Activated CD4-positive, CD25-positive, alpha-beta regulatory T cell treated with anti-CD3 and anti-CD28 coated beads, Interleukin-2, amount 50 U/mL, for 24 hours (primary cell): Measurements from ENCODE around the gene MEFV.
"Not testable (repeated sequence)": the region's sequence is repeated elsewhere in the genome, so short reads cannot be mapped to it uniquely, and the experiment has no call there.

ENCODE experiments used
- ATAC-seq, 2 donors: fragments of 150-1000 bp; cut with Tn5 transposase; one replicate each; pipeline ENCODE4 v1.10.0; 2021; ENCODE audit warnings: mild to moderate bottlenecking in 1 of 2, moderate library complexity in 1 of 2

MEFV gene

GRCh38 chr16:3256146-3256865 lies at the start of gene MEFV:
Gene MEFV, minus strand, starts transcription at chr16:3256633. Its CDS starts 46 bp downstream, at chr16:3256587.
- ATAC-seq, result no peak

- no peak for ATAC-seq
Measured at GRCh38 chr16:3306078-3306477, 49.6 kb upstream of the MEFV start.

- peak; percentile 98 to 99 for ATAC-seq
Measured at GRCh38 chr16:3305109-3306068, 49.0 kb upstream of the MEFV start, which contains the start of the genes TIGD7 and ZNF75A. Gene TIGD7, minus strand, starts transcription at chr16:3305430. Its CDS starts 4,816 bp downstream, at chr16:3300614. Gene ZNF75A, plus strand, starts transcription at chr16:3305497. Its CDS starts 2,932 bp downstream, at chr16:3308429.

- no peak for ATAC-seq
Measured at GRCh38 chr16:3304370-3304769, 47.9 kb upstream of the MEFV start.

GRCh38 chr16:3295783-3296182 lies 39.4 kb upstream of the MEFV start:
- ATAC-seq, result no peak

GRCh38 chr16:3295209-3295608 lies 38.8 kb upstream of the MEFV start:
- no peak for ATAC-seq

GRCh38 chr16:3292604-3293003 lies 36.2 kb upstream of the MEFV start:
- ATAC-seq, result no peak

GRCh38 chr16:3289998-3290673 lies 33.7 kb upstream of the MEFV start:
- ATAC-seq, result no peak

- no peak for ATAC-seq
Measured at GRCh38 chr16:3285131-3285530, 28.7 kb upstream of the MEFV start.

GRCh38 chr16:3283543-3284447 lies 27.4 kb upstream of the MEFV start:
- no peak for ATAC-seq

GRCh38 chr16:3282730-3283542 lies 26.5 kb upstream of the MEFV start, which contains the start of gene ZNF263:
Gene ZNF263, plus strand, starts transcription at chr16:3283491. Its CDS starts 328 bp downstream, at chr16:3283819.
- ATAC-seq, result peak; percentile 89 to 92

GRCh38 chr16:3282103-3282729 lies 25.8 kb upstream of the MEFV start:
- peak; percentile 16 to 18 for ATAC-seq

GRCh38 chr16:3281222-3281820 lies 24.9 kb upstream of the MEFV start:
- no peak for ATAC-seq

- no peak for ATAC-seq
Measured at GRCh38 chr16:3276679-3277078, 20.2 kb upstream of the MEFV start.

GRCh38 chr16:3274947-3275346 lies 18.5 kb upstream of the MEFV start:
- no peak for ATAC-seq

GRCh38 chr16:3274490-3274889 lies 18.1 kb upstream of the MEFV start:
- ATAC-seq, result no peak

GRCh38 chr16:3271281-3271680 lies 14.8 kb upstream of the MEFV start:
- not testable (repeated sequence) for ATAC-seq

- not testable (repeated sequence) for ATAC-seq
Measured at GRCh38 chr16:3270718-3271117, 14.3 kb upstream of the MEFV start.

GRCh38 chr16:3268294-3268693 lies 11.9 kb upstream of the MEFV start:
- no peak for ATAC-seq
